Measurements from ENCODE around the gene UCK2. TPM values are rescaled to one million over a fixed set of nuclear protein-coding genes. Genes with fewer than 3 reads are reported as not detected.
A peak's percentile ranks its signal among the peaks of the same experiment; 100 is the strongest.

Gene UCK2
- total RNA-seq, 1 experiment from 2014 or later = 77.9 TPM

DNA sequence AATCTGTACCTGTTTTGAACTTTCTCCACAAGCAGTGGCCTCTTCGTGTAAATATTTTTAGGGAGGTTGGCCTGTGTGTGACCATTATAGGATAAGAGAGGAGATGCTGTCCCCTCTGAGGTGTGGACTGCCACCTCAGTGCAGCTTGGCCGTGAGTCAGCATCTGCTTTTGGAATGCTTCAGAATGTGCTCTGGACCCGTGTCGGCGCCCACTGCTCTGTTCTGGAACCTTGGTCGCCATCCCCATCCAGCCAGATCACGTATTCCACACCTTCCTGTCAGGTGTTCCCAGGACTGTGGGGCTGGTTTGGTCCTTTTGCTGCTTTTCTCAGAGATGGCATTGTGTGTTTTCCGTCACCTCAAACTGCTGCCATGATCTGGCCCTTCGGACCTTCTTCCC lies 5.5 kb downstream of the UCK2 start:
- Histone ChIP-seq H3K9ac (ENCODE audit: extremely low read depth, insufficient read length, low read length) (no peak overlapping the region), H2BK5ac (ENCODE audit: insufficient read length, low read length) (no peak overlapping the region), H3K18ac (ENCODE audit: insufficient read length, low read depth, low read length) (no peak overlapping the region), H3K9me3 (ENCODE audit: control insufficient read depth, low read depth, low read length) (no peaks in the 10 kb centered on the region), H4K20me1 (ENCODE audit: control insufficient read depth, insufficient read depth, insufficient read length) (no peaks in the 10 kb centered on the region), H2AK5ac (ENCODE audit: insufficient read length, low read length) (no peak overlapping the region), H2AFZ (ENCODE audit: low read length) (no peak overlapping the region), H2BK15ac (ENCODE audit: low read depth, low read length) (no peak overlapping the region), H4K5ac (ENCODE audit: insufficient read length, low read depth, low read length) (no peak overlapping the region), H2BK20ac (ENCODE audit: low read depth, low read length, poor library complexity, severe bottlenecking) (no peak overlapping the region), H3K4me2 (ENCODE audit: insufficient read depth, insufficient read length, low read length) (no peak overlapping the region), H3K27me3 (ENCODE audit: insufficient read depth, low read length) (no peaks in the 10 kb centered on the region), H3T11ph (ENCODE audit: low read length) (no peak overlapping the region), H3K4ac (ENCODE audit: low read depth, low read length) (no peak overlapping the region), H3K79me1 (ENCODE audit: insufficient read depth, low read depth, low read length, poor library complexity, severe bottlenecking) (peaks cover 5% of the 10 kb centered on the region), H3K14ac (ENCODE audit: insufficient read depth, low read length) (no peak overlapping the region), H3K23ac (ENCODE audit: insufficient read length, low read depth, low read length) (no peak overlapping the region), H4K8ac (replicated peaks; ENCODE audit: insufficient read length, low read depth, low read length) (no peak overlapping the region), H3K23me2 (ENCODE audit: insufficient read length, low read depth, low read length, poor library complexity, severe bottlenecking) (peaks cover 10% of the 10 kb centered on the region), H3K4me1 (ENCODE audit: insufficient read depth, low read length) (peaks cover 9% of the 10 kb centered on the region; the same call in 1 of the 2 replicates), H2BK120ac (ENCODE audit: low read depth, low read length, poor library complexity, severe bottlenecking) (no peak overlapping the region), H3K79me2 (ENCODE audit: insufficient read depth, low read length) (peaks cover 72% of the 10 kb centered on the region), H3K56ac (ENCODE audit: insufficient read length, low read depth, low read length) (no peak overlapping the region), H4K91ac (ENCODE audit: insufficient read length, low read depth, low read length) (no peak overlapping the region), H2BK12ac (ENCODE audit: insufficient read length, low read depth, low read length) (no peak overlapping the region), H3K27ac (ENCODE audit: insufficient read length, low read depth, low read length) (no peak overlapping the region)
- Mint-ChIP-seq H3K9me3 (no peaks in the 10 kb centered on the region), H3K27ac (peak overlapping the region in 2 of 3 experiments; percentile 58 to 79; a peak in 3 of 7 replicates), H3K27me3 (ENCODE audit: low read depth) (no peaks in the 10 kb centered on the region), H3K36me3 (ENCODE audit: insufficient read depth in 1 of 3, low read depth in 3 of 3) (peaks cover 8 to 27% (median 13%) of the 10 kb centered on the region in 3 experiments), H3K4me3 (peak overlapping the region in 1 of 2 experiments; percentile 35; a peak in 1 of 5 replicates), H3K4me1 (peaks cover 48 to 51% of the 10 kb centered on the region in 2 experiments)
- WGBS (ENCODE audit: extremely low coverage, insufficient read length, low lambda C conversion rate) = no CpG with 5 or more reads among the region's 9 CpGs
- TF ChIP-seq, protein P1, sequence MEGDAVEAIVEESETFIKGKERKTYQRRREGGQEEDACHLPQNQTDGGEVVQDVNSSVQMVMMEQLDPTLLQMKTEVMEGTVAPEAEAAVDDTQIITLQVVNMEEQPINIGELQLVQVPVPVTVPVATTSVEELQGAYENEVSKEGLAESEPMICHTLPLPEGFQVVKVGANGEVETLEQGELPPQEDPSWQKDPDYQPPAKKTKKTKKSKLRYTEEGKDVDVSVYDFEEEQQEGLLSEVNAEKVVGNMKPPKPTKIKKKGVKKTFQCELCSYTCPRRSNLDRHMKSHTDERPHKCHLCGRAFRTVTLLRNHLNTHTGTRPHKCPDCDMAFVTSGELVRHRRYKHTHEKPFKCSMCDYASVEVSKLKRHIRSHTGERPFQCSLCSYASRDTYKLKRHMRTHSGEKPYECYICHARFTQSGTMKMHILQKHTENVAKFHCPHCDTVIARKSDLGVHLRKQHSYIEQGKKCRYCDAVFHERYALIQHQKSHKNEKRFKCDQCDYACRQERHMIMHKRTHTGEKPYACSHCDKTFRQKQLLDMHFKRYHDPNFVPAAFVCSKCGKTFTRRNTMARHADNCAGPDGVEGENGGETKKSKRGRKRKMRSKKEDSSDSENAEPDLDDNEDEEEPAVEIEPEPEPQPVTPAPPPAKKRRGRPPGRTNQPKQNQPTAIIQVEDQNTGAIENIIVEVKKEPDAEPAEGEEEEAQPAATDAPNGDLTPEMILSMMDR (conservative IDR thresholded peaks at IDR 0.05) = no peak
- no peak for DNase-seq
